H9 (cell line): ENCODE measurements around the gene PROC. TPM values are rescaled to one million over a fixed set of nuclear protein-coding genes. Genes with fewer than 3 reads are reported as not detected.
"Not testable (repeated sequence)": the region's sequence is repeated elsewhere in the genome, so short reads cannot be mapped to it uniquely, and the experiment has no call there.

ENCODE experiments used
- DNase-seq: peaks from one replicate; pipeline ENCODE4 v3.0.0-alpha.2; 2017
- H2AFZ ChIP-seq: one replicate; pipeline ENCODE4 v1.6.1; 2013; ENCODE audit warnings: mild to moderate bottlenecking, low read length, control low read depth, moderate library complexity
- H2AK5ac ChIP-seq: 2 replicates; pipeline ENCODE4 v1.6.1; 2013; ENCODE audit warnings: low read length, control low read depth, mixed read lengths; ENCODE audit not compliant: insufficient read length
- H2BK120ac ChIP-seq: one replicate; pipeline ENCODE4 v1.6.1; 2013; ENCODE audit warnings: low read depth, mild to moderate bottlenecking, low read length, control low read depth, inconsistent platforms; ENCODE audit not compliant: poor library complexity, severe bottlenecking
- H2BK12ac ChIP-seq: 2 replicates; pipeline ENCODE4 v1.6.1; 2013; ENCODE audit warnings: low read length, control low read depth, mixed read lengths, low read depth; ENCODE audit not compliant: insufficient read length
- H2BK15ac ChIP-seq: 2 replicates; pipeline ENCODE4 v1.6.1; 2013; ENCODE audit warnings: low read depth, low read length, control low read depth
- H2BK20ac ChIP-seq: one replicate; pipeline ENCODE4 v1.6.1; 2013; ENCODE audit warnings: low read depth, mild to moderate bottlenecking, low read length, control low read depth, inconsistent platforms; ENCODE audit not compliant: poor library complexity, severe bottlenecking
- H2BK5ac ChIP-seq: 2 replicates; pipeline ENCODE4 v1.6.1; 2013; ENCODE audit warnings: low read length, control low read depth, mixed read lengths; ENCODE audit not compliant: insufficient read length
- H3K14ac ChIP-seq: 2 replicates; pipeline ENCODE4 v1.6.1; 2013; ENCODE audit warnings: low read length, control low read depth; ENCODE audit not compliant: insufficient read depth
- H3K18ac ChIP-seq: 2 replicates; pipeline ENCODE4 v1.6.1; 2013; ENCODE audit warnings: low read depth, mild to moderate bottlenecking, mixed read lengths, low read length, control low read depth; ENCODE audit not compliant: insufficient read length
- H3K23ac ChIP-seq: 2 replicates; pipeline ENCODE4 v1.6.1; 2013; ENCODE audit warnings: low read length, control low read depth, mixed read lengths, low read depth; ENCODE audit not compliant: insufficient read length
- H3K23me2 ChIP-seq: 2 replicates; pipeline ENCODE4 v1.6.1; 2013; ENCODE audit warnings: low read depth, mild to moderate bottlenecking, mixed read lengths, low read length, control low read depth; ENCODE audit not compliant: insufficient read length, poor library complexity, severe bottlenecking
- H3K27ac ChIP-seq: 2 replicates; pipeline ENCODE4 v1.5.1; 2013; ENCODE audit warnings: low read length, control low read depth, mixed read lengths, low read depth; ENCODE audit not compliant: insufficient read length
- H3K27me3 ChIP-seq: 2 replicates; pipeline ENCODE4 v1.6.1; 2013; ENCODE audit warnings: low read length, control low read depth, inconsistent platforms; ENCODE audit not compliant: insufficient read depth
- H3K4ac ChIP-seq: 2 replicates; pipeline ENCODE4 v1.6.1; 2013; ENCODE audit warnings: low read depth, mild to moderate bottlenecking, control low read depth, inconsistent platforms, low read length, moderate library complexity
- H3K4me1 ChIP-seq: 2 replicates; pipeline ENCODE4 v1.6.1; 2013; ENCODE audit warnings: low read length, control low read depth, inconsistent platforms; ENCODE audit not compliant: insufficient read depth
- H3K4me2 ChIP-seq: 2 replicates; pipeline ENCODE4 v1.6.1; 2013; ENCODE audit warnings: low read length, control low read depth, mixed read lengths; ENCODE audit not compliant: insufficient read length, insufficient read depth
- H3K56ac ChIP-seq: 2 replicates; pipeline ENCODE4 v1.6.1; 2013; ENCODE audit warnings: low read depth, mild to moderate bottlenecking, mixed read lengths, low read length, control low read depth; ENCODE audit not compliant: insufficient read length
- H3K79me1 ChIP-seq: 2 replicates; pipeline ENCODE4 v1.6.1; 2013; ENCODE audit warnings: low read depth, mild to moderate bottlenecking, moderate library complexity, low read length, control low read depth, inconsistent platforms; ENCODE audit not compliant: insufficient read depth, poor library complexity, severe bottlenecking
- H3K79me2 ChIP-seq: 2 replicates; pipeline ENCODE4 v1.6.1; 2013; ENCODE audit warnings: low read length, control low read depth, inconsistent platforms; ENCODE audit not compliant: insufficient read depth
- H3K9ac ChIP-seq: 2 replicates; pipeline ENCODE4 v1.6.1; 2013; ENCODE audit warnings: low read length, control low read depth, mixed read lengths; ENCODE audit not compliant: insufficient read length; ENCODE audit errors: extremely low read depth
- H3K9me3 ChIP-seq: one replicate; pipeline ENCODE4 v1.6.1; 2013; ENCODE audit warnings: low read depth, low read length, inconsistent platforms; ENCODE audit not compliant: control insufficient read depth
- H3T11ph ChIP-seq: one replicate; pipeline ENCODE4 v1.6.1; 2013; ENCODE audit warnings: mild to moderate bottlenecking, low read length, control low read depth, inconsistent platforms
- H4K20me1 ChIP-seq: one replicate; pipeline ENCODE4 v1.6.1; 2013; ENCODE audit not compliant: control insufficient read depth, insufficient read length, insufficient read depth
- H4K5ac ChIP-seq: 2 replicates; pipeline ENCODE4 v1.6.1; 2013; ENCODE audit warnings: low read depth, mild to moderate bottlenecking, mixed read lengths, low read length, control low read depth; ENCODE audit not compliant: insufficient read length
- H4K8ac ChIP-seq: replicated peaks from 2 replicates; pipeline ENCODE4 v1.6.1; 2013; ENCODE audit warnings: low read length, control low read depth, mixed read lengths, low read depth; ENCODE audit not compliant: insufficient read length
- H4K91ac ChIP-seq: 2 replicates; pipeline ENCODE4 v1.6.1; 2013; ENCODE audit warnings: low read depth, mild to moderate bottlenecking, moderate library complexity, mixed read lengths, low read length, control low read depth; ENCODE audit not compliant: insufficient read length
- H3K27ac Mint-ChIP-seq, 3 experiments: 2 replicates in 2 of 3; 3 replicates in 1 of 3; pipeline ENCODE4 v1.8.0; 2020 to 2021; ENCODE audit warnings: mixed read lengths in 3 of 3, mild to moderate bottlenecking in 1 of 3, moderate library complexity in 1 of 3
- H3K27me3 Mint-ChIP-seq: 2 replicates; pipeline ENCODE4 v1.8.0; 2021; ENCODE audit warnings: low read depth, mild to moderate bottlenecking, moderate library complexity, mixed read lengths
- H3K36me3 Mint-ChIP-seq, 3 experiments: 2 replicates in 2 of 3; 3 replicates in 1 of 3; pipeline ENCODE4 v1.8.0; 2020 to 2021; ENCODE audit warnings: low read depth in 3 of 3, mixed read lengths in 3 of 3; ENCODE audit not compliant: insufficient read depth in 1 of 3
- H3K4me1 Mint-ChIP-seq, 2 experiments: 2 replicates each; pipeline ENCODE4 v1.8.0; 2020; ENCODE audit warnings: mixed read lengths in 2 of 2
- H3K4me3 Mint-ChIP-seq, 2 experiments: 2 replicates in 1 of 2; 3 replicates in 1 of 2; pipeline ENCODE4 v1.8.0; 2020 to 2021; ENCODE audit warnings: mild to moderate bottlenecking in 2 of 2, mixed read lengths in 2 of 2, moderate library complexity in 1 of 2
- H3K9me3 Mint-ChIP-seq, 2 experiments: 2 replicates in 1 of 2; 3 replicates in 1 of 2; pipeline ENCODE4 v1.8.0; 2020; ENCODE audit warnings: mild to moderate bottlenecking in 2 of 2, mixed read lengths in 2 of 2, moderate library complexity in 1 of 2
- WGBS: extraction: QIAGEN DNeasy Blood & Tissue Kit; methylation state at CpG from one replicate; pipeline ENCODE4 v1.1.7; 2013; ENCODE audit warnings: missing lambda C conversion rate, low lambda C conversion rate, mixed read lengths; ENCODE audit not compliant: insufficient read length; ENCODE audit errors: extremely low coverage; 5-methylcytosine and 5-hydroxymethylcytosine counted together
- total RNA-seq: library from RNA; stranded (reverse); gene quantifications from 2 replicates; pipeline ENCODE4 v1.2.1, GENCODE V29; 2021
- TF ChIP-seq, protein P1 (sequence below): fragments of 200-600 bp; sonication (generic); conservative IDR thresholded peaks from 3 replicates; pipeline ENCODE4 v1.8.0; 2021; ENCODE audit warnings: antibody characterized with exemption, mild to moderate bottlenecking

PROC gene
- total RNA-seq, 1 experiment from 2014 or later = 0.61 TPM

DNA sequence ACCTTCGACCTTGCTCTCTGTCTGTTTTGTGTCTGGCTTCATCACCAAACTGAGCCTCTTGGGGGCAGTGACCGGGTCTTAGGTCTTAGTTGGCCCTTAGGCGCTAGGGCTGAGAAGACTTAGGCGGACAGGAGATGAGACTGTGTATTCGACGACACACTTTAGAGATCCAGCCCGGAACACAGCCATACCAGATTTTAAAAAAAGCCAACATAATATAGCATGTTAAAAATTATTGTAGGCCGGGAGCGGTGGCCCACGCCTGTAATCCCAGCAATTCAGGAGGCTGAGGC lies 9.5 kb upstream of the PROC start:
- Mint-ChIP-seq H3K27ac (no peak overlapping the region), H3K4me3 (peak overlapping the region; percentile 56 to 83), H3K36me3 (peaks cover 0 to 13% (median 4%) of the 10 kb centered on the region in 3 experiments; a peak in 3 of 7 replicates), H3K27me3 (peaks cover 8% of the 10 kb centered on the region; the same call in 1 of the 2 replicates), H3K4me1 (peaks cover 10 to 14% of the 10 kb centered on the region in 2 experiments), H3K9me3 (peaks cover 4% of the 10 kb centered on the region in 2 experiments; a peak in 2 of 5 replicates)
- no CpG with 5 or more reads among the region's 10 CpGs for WGBS
- Histone ChIP-seq H3K79me1 (no peaks in the 10 kb centered on the region), H2BK12ac (no peak overlapping the region), H3K9ac (no peak overlapping the region), H2BK5ac (no peak overlapping the region), H2BK20ac (no peak overlapping the region), H4K5ac (no peak overlapping the region), H3K23ac (no peak overlapping the region), H3K56ac (no peak overlapping the region), H3K27ac (no peak overlapping the region), H4K91ac (no peak overlapping the region), H2BK120ac (no peak overlapping the region), H4K20me1 (no peaks in the 10 kb centered on the region), H3K14ac (no peak overlapping the region), H3K79me2 (no peaks in the 10 kb centered on the region), H3K4ac (no peak overlapping the region), H3K4me2 (peak overlapping the region; percentile 44), H2AK5ac (no peak overlapping the region), H2BK15ac (no peak overlapping the region), H3K9me3 (no peaks in the 10 kb centered on the region), H3K23me2 (peaks cover 3% of the 10 kb centered on the region), H4K8ac (no peak overlapping the region), H3T11ph (no peak overlapping the region), H3K18ac (no peak overlapping the region), H3K4me1 (peaks cover 2% of the 10 kb centered on the region), H3K27me3 (no peaks in the 10 kb centered on the region), H2AFZ (no peak overlapping the region)
- TF ChIP-seq, protein P1, sequence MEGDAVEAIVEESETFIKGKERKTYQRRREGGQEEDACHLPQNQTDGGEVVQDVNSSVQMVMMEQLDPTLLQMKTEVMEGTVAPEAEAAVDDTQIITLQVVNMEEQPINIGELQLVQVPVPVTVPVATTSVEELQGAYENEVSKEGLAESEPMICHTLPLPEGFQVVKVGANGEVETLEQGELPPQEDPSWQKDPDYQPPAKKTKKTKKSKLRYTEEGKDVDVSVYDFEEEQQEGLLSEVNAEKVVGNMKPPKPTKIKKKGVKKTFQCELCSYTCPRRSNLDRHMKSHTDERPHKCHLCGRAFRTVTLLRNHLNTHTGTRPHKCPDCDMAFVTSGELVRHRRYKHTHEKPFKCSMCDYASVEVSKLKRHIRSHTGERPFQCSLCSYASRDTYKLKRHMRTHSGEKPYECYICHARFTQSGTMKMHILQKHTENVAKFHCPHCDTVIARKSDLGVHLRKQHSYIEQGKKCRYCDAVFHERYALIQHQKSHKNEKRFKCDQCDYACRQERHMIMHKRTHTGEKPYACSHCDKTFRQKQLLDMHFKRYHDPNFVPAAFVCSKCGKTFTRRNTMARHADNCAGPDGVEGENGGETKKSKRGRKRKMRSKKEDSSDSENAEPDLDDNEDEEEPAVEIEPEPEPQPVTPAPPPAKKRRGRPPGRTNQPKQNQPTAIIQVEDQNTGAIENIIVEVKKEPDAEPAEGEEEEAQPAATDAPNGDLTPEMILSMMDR = peak; percentile 39; the same call in 2 of the 3 replicates
- DNase-seq = no peak

DNA sequence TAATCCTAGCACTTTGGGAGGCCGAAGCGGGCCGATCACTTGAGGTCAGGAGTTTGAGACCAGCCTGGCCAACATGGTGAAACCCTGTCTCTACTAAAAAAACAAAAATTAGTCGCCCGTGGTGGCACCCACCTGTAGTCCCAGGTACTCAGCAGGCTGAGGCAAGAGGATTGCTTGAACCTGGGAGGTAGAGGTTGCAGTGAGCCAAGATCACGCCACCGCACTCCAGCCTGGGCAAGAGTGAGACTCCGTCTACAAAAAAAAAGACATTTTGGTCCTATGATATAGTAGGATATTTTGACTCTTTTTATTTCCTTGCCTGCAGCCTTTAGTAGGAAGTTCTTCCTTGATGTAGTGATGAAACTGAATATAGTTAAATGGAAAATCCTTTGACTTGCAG lies 8.5 kb upstream of the PROC start:
- H3K27ac Mint-ChIP-seq = not testable (repeated sequence)

More for the DNA sequence above, 8.5 kb upstream of the PROC start:
- Mint-ChIP-seq H3K36me3 (peaks cover 0 to 16% (median 4%) of the 10 kb centered on the region in 3 experiments; a peak in 3 of 7 replicates), H3K27me3 (peaks cover 17% of the 10 kb centered on the region), H3K4me1 (peaks cover 10 to 13% of the 10 kb centered on the region in 2 experiments)
- H4K5ac ChIP-seq, H3K4me1 ChIP-seq, H3K23ac ChIP-seq, H3K4me2 ChIP-seq, H3K18ac ChIP-seq, H2AK5ac ChIP-seq, H4K20me1 ChIP-seq, H3K9me3 Mint-ChIP-seq, H4K91ac ChIP-seq, H3K23me2 ChIP-seq, H2BK120ac ChIP-seq, H3K79me2 ChIP-seq, H3K4me3 Mint-ChIP-seq, H4K8ac ChIP-seq, H2AFZ ChIP-seq, H2BK15ac ChIP-seq, H3K4ac ChIP-seq, H3K27me3 ChIP-seq, H3K9ac ChIP-seq, H3K14ac ChIP-seq, H3K9me3 ChIP-seq, H3K56ac ChIP-seq, H2BK20ac ChIP-seq, H3K79me1 ChIP-seq, H2BK5ac ChIP-seq, H3K27ac ChIP-seq, DNase-seq, H2BK12ac ChIP-seq, H3T11ph ChIP-seq: not testable (repeated sequence)
- WGBS = no CpG with 5 or more reads among the region's 8 CpGs
